ENCODE data around the gene TEDDM1.
"Not testable (repeated sequence)": the region's sequence is repeated elsewhere in the genome, so short reads cannot be mapped to it uniquely, and the experiment has no call there.

The TEDDM1 gene, protein sequence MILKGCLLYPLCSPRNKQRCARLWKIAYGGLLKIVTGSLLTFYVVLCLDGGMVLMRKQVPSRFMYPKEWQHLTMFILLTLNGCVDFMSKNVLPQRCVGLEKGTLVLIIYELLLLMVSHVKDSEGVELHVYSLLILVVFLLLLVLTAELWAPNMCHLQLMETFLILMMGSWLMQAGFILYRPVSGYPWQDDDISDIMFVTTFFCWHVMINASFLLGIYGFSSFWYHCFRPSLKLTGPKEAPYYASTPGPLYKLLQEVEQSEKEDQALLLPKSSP

DNA sequence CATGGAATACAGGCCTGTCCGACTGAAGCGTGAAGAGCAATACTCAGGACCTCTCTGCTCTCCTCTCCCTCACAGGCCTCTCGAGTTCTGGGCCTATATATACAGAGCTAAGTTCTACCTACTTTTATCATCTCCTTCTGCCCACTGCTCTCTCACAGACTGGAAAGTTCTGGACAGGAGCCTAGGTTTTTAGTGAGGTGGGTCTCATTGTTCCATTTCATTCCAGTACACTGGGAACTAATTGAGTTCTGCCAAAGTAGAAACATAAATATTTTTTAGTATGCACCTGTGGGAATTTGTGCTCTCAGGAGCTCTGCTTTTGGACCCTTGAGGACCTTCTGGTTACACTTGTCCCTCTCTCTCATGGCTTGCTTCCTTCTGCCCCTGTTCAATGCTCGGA lies at the start of gene TEDDM1:
Gene TEDDM1, minus strand, starts transcription at position 101 of the 400 bp plus-strand sequence. CDS start 182 bp downstream, outside the sequence.
- H3K4me3 ChIP-seq (ENCODE audit: low read depth, low read length): no peak within 1 kb of the TSS

DNA sequence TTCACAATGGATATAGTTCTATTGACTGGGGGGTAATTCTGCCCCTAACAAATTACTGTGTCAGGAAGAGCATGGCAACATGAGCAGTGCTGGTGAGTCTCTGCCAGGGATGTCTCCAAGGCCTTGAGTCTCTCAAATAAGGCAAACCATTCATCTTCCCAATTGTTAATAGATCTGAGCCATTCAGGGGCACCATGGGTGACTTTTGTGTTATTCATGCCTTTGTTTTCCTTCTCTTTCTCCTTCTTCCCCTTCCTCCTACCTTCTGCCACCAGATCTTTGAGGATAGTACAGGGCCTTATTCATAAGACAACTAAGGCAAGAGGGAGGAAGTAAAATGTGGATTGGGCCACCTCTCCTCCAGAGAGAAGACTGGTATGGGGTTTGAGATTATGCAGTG lies 49.6 kb upstream of the TEDDM1 start, which contains the start of gene RGSL1:
Gene RGSL1, plus strand, starts transcription at position 60 of the 400 bp plus-strand sequence. Its CDS starts 20 bp downstream, at position 80.
- H3K4me3 ChIP-seq (ENCODE audit: low read depth, low read length): no peak within 1 kb of the TSS

GRCh38 chr1:182447660-182448059 lies 47.2 kb upstream of the TEDDM1 start:
- H3K4me3 ChIP-seq (ENCODE audit: low read depth, low read length): no peak overlapping the region

- not testable (repeated sequence) for H3K4me3 ChIP-seq (ENCODE audit: low read depth, low read length)
Observed at GRCh38 chr1:182447124-182447523, 46.7 kb upstream of the TEDDM1 start.

GRCh38 chr1:182446033-182446669 lies 45.7 kb upstream of the TEDDM1 start:
- no peak overlapping the region for H3K4me3 ChIP-seq (ENCODE audit: low read depth, low read length)

- no peak overlapping the region for H3K4me3 ChIP-seq (ENCODE audit: low read depth, low read length)
Observed at GRCh38 chr1:182444497-182444896, 44.0 kb upstream of the TEDDM1 start.

GRCh38 chr1:182442333-182442732 lies 41.9 kb upstream of the TEDDM1 start:
- H3K4me3 ChIP-seq (ENCODE audit: low read depth, low read length): no peak overlapping the region

- no peak overlapping the region for H3K4me3 ChIP-seq (ENCODE audit: low read depth, low read length)
Observed at GRCh38 chr1:182441719-182442118, 41.3 kb upstream of the TEDDM1 start.

GRCh38 chr1:182438326-182438725 lies 37.9 kb upstream of the TEDDM1 start:
- H3K4me3 ChIP-seq (ENCODE audit: low read depth, low read length): no peak overlapping the region

DNA sequence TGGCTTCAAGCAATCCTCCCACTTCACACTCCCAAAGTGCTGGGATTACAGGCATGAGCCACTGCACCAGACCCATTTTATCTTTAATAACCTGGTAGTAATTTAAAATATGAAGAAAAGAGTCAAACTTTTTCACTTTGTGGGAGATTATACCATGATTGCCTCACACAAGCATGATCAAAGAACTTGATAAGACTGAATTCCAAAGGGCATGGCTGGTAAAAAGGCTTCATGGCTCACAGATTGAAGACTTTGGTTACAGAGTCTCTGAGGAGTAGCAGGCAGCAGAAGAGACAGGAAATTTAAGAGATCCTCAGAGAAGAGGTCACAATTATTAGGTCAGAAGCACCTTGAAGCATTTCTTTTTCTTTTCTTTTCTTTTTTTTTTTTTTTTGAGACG lies 33.1 kb upstream of the TEDDM1 start:
- no peak overlapping the region for H3K4me3 ChIP-seq (ENCODE audit: low read depth, low read length)

GRCh38 chr1:182431278-182431677 lies 30.8 kb upstream of the TEDDM1 start:
- H3K4me3 ChIP-seq (ENCODE audit: low read depth, low read length): no peak overlapping the region

DNA sequence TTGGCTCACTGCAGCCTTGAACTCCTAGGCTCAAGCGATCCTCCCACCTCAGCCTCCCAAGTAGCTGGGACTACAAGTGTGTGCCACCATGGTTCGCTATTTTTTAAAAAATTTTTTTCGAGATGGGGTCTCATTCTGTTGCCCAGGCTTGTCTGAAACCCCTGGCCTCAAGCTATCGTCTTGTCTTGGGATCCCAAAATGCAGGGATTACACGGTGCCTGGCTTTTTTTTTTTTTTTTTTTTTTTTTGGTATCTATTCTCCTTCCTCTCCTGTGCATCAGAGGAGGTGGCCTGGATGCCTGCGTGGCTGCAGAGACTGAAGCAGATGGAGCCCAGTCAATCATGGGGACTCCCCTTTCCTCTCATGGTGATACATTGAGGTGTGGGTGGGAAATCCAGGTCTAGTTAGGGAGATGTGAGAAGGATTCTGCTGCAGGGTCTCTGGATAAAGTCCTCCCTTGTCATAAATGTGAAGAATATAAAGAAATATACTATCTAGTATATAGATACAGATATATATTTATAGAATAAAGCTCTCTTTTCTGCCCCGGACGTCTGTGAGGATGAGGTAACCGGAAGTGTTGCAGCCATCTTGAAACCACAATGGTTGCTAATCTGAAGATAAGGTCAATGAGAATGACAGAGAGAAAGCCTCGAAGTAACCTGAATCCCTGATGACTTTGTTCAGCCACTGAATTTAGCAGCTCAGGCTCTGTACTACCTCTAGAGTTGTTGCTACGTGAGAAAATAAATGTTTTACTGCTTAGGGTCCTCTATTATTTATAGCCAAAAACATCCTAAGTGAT lies 30.0 kb upstream of the TEDDM1 start:
- H3K4me3 ChIP-seq (ENCODE audit: low read depth, low read length): no peak overlapping the region

GRCh38 chr1:182428043-182428442 lies 27.6 kb upstream of the TEDDM1 start:
- no peak overlapping the region for H3K4me3 ChIP-seq (ENCODE audit: low read depth, low read length)

DNA sequence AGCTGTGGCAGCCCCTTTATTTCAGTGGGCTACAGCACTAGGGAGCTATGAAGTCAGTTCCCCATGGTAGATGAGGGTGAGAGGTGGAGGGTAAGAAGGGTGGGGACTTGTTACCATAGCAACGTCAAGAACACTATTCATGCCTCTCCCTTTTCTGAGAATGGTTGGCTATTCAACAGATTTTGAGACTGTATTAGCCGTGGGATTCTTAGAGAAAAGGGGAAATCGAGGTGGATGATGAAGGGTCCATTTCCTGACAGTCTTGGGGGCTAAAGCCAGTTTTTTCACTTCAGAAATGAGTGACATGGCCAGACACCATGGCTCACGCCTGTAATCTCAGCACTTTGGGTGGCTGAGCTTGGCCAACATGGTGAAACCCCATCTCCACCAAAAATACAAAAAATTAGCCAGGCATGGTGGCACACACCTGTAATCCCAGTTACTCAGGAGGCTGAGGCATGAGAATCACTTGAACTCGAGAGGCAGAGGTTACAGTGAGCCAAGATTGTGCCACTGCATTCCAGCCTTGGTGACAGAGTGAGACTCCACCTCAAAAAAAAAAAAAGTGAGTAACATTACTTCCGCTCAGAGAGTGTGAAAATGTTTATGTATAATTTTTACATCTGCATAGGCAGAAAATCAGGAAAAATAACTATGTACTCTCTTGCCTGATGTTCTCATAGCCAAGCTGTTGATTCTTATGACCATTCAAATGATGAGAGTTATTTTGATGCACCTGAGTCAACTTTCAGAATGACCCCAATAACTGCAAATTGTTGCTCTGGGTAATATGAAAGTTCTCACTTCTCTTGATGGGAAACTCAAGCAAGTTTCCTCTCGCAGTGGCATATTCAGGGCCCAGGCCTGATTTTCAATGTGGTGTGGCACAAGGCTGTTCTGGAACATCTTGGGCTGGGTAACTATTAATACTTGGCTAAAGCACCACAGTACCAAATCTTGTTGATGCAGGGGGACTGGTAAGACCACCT lies 26.3 kb upstream of the TEDDM1 start:
- H3K4me3 ChIP-seq (ENCODE audit: low read depth, low read length): no peak overlapping the region

DNA sequence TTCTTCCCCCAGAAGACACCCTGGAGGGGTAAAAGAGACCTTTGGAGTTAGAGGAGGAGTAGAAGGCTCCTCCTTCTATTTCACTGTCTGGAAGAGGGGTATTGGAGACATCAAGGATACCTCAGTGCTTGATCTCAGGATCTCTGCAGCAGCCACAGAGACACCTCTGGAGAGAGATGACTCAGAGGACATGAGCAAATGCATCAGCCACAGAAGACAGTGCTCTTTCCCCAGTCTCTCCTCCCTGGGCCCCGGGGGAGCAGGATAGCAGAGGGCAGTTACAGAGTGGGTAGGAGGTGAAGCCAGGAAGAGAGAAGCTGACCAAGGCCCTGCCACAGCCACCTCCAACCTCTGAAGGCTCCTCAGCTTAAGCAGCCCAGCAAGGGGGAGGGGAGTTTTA lies 15.3 kb upstream of the TEDDM1 start:
- no peak overlapping the region for H3K4me3 ChIP-seq (ENCODE audit: low read depth, low read length)

DNA sequence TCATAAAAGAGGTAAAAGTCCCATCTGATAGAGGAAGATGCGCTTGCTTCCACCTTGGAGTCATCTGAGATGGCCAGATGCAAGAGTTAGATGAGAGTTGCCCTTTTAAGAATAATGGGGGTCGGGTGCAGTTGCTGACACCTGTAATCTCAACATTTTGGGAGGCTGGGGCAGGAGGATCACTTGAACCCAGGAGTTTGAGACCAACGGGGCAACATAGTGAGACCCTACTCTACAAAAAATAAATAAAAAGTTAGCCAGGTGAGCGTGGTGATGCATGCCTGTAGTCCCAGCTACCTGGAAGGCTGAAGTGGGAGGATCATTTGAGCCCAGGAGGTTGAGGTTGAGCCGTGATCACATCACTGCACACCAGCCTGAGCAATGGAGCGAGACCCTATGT lies 13.5 kb upstream of the TEDDM1 start:
- H3K4me3 ChIP-seq (ENCODE audit: low read depth, low read length): no peak overlapping the region

DNA sequence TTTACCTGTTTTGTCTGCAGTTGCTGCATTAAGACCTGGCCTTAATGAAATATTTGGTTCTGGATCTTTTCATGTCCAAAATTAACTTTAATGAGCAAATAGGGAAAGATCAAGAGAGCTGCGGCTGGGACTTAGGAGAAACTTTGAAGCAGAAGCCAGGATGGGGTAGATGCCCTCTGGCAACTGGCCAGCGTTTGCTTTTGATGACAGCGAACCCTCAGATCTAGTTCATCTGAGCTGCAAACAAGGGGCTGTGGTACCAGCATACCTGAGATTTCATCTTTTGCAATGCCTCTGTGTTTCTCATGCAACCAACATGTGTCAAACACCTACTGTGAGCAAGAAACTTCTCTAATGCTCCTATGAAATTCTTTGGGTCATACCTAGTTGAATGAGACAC lies 13.0 kb upstream of the TEDDM1 start:
- H3K4me3 ChIP-seq (ENCODE audit: low read depth, low read length): no peak overlapping the region

DNA sequence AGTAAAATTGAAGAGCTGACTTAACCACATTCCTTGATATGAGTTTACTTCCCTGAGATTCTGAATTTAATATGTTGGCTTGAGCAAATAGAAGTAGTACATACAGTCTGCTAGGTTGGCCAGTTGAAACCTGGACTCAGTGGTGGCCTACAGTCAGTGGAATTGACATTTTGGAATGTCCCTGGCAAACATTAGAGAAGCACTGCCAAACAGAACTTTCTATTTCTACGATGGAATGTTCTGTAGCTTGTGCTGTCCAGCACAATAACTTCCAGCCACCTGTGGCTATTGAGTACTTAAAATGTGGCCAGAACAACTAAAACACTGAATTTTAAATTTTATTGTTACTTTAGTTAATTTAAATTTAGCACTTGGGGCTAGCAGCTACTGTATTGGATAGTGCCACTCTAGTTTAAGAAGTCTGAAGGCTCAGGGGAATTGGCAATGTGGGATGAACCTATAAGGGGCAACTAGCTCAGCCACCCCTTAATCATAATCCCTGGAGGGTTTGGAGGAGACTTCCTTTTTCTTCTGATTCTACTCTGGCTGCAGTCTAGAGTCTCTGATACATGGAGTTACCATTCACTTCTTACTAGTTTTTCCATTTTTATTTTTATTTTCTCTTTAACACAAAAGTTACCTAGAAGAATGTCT lies 10.3 kb upstream of the TEDDM1 start:
- no peak overlapping the region for H3K4me3 ChIP-seq (ENCODE audit: low read depth, low read length)

GRCh38 chr1:182410138-182410537 lies 9.7 kb upstream of the TEDDM1 start:
- no peak overlapping the region for H3K4me3 ChIP-seq (ENCODE audit: low read depth, low read length)

GRCh38 chr1:182408435-182409075 lies 8.1 kb upstream of the TEDDM1 start:
- H3K4me3 ChIP-seq (ENCODE audit: low read depth, low read length): no peak overlapping the region
